Tibial nerve (tissue), 4 donors: ENCODE results near the gene ZNF580.

Experiments used
- CTCF ChIP-seq, 5 experiments: fragments of 200-600 bp in 3 of 5; fragments of 450-650 bp in 2 of 5; sonication (generic) in 3 of 5; IDR thresholded peaks; one replicate each; pipeline ENCODE4 v1.5.1; 2016 to 2019; ENCODE audit warnings: antibody characterized with exemption in 5 of 5, mild to moderate bottlenecking in 3 of 5, moderate library complexity in 2 of 5
- EP300 ChIP-seq, 2 donors: sonication (generic); formaldehyde crosslinking; IDR thresholded peaks; one replicate each; pipeline ENCODE4 v1.6.1; 2017; ENCODE audit warnings: antibody characterized with exemption in 2 of 2, mild to moderate bottlenecking in 1 of 2
- POLR2A ChIP-seq, 2 donors: fragments of 450-650 bp; IDR thresholded peaks; one replicate each; pipeline ENCODE4 v1.6.1; 2017; ENCODE audit warnings: antibody characterized with exemption in 2 of 2, mild to moderate bottlenecking in 2 of 2, moderate library complexity in 2 of 2

GRCh38 chr19:55660991-55661390, 20.2 kb downstream of the ZNF580 start:
- no peak for TF ChIP-seq CTCF (IDR thresholded peaks at IDR 0.05)
- TF ChIP-seq POLR2A (IDR thresholded peaks at IDR 0.05) = no peak
- no peak for TF ChIP-seq EP300 (IDR thresholded peaks at IDR 0.05)
